ENCODE results near the gene ELMO2.

ELMO2 gene

DNA sequence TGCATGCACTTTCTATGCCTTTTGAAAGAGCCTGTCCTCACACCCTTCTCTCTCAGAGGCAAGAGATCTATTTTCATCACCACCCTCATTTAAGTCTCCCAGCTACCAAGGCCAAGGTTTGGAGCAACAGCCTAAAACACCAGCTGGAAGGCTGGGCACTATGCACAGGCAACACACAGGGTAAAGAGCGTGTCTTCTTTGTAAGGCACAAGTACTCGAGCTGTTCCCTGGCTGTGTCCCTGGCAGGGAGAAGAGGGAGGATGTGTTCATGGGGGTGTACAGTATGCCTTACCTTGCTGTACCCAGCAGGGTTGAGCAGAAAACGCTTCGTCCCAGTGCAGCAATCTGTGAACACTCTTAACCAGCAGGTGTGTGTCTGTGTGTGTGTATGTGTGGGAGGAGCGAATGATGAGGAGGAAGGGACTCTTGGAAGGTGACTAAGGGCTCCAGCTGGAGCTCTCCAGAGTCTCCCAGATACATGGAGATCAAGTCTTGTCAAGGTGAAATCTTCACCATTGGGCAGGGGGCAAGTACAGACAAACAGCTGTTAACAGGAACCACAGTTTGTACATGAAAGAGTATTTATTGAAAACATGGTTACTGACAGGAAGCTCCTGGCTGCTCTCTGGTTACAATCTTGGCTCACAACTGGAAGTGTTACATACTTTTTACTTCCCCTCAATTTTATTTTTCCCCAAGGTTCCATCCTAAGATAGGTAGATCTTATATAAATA lies 40.8 kb downstream of the ELMO2 start:
- Histone ChIP-seq H3K4me1 (ENCODE audit: insufficient read depth, poor library complexity, severe bottlenecking) (peaks cover 5% of the 10 kb centered on the region), H3K9me3 (ENCODE audit: severe bottlenecking) (no peaks in the 10 kb centered on the region), H3K36me3 (ENCODE audit: low read depth) (peaks cover 68% of the 10 kb centered on the region), H3K4me3 (ENCODE audit: severe bottlenecking) (no peak overlapping the region), H3K27me3 (ENCODE audit: insufficient read depth, poor library complexity, severe bottlenecking) (no peaks in the 10 kb centered on the region), H3K27ac (ENCODE audit: poor library complexity, severe bottlenecking) (no peak overlapping the region)
- no peak for ATAC-seq (ENCODE audit: low read depth)
- DNase-seq (ENCODE audit: low spot score), result no peak
- TF ChIP-seq CTCF (IDR thresholded peaks at IDR 0.05; ENCODE audit: poor library complexity, severe bottlenecking), result no peak

DNA sequence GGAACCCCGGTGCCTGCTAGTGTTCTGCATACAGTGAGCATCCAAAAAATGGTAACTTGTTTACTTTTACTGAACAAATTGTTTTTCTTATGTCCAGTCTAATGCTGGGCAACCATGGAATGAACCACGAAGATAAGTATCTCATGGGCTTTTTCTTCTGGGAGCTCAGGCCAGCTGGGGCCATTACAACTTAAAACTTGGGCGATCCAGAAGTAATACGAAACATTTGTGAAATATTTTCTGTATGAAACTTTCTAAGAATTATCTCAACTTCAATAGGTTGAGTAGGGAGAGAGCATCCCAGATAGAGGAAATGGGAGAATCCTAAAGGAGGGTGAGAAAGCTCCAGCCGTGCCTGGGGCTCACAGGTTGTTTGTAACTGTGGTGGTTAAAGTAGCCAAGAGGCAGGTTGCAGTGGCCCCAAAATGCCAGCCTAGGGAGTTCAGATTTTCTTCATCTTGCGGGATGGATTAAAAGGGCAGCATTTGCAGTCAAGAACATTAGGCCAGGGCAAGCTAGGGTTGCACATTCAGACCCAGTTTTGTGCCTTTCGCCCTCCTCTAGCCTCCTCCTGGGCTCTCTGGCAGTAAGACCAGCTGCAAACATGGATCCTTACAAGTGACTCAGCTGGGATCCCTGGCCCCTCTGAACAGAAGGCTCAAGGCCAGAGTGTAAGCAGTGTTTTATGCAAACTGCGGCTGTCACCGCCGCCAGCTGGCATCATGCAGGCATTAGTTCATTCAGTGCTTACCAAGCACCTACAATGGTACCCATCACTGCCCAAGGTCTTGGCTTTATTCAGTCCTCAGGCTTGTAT lies 41.5 kb downstream of the ELMO2 start:
- H3K4me1 ChIP-seq (ENCODE audit: insufficient read depth, poor library complexity, severe bottlenecking), result peaks cover 5% of the 10 kb centered on the region
- DNase-seq (ENCODE audit: low spot score), result no peak
- no peaks in the 10 kb centered on the region for H3K9me3 ChIP-seq (ENCODE audit: severe bottlenecking)
- H3K27me3 ChIP-seq (ENCODE audit: insufficient read depth, poor library complexity, severe bottlenecking), result no peaks in the 10 kb centered on the region
- H3K27ac ChIP-seq (ENCODE audit: poor library complexity, severe bottlenecking), result peak overlapping the region; percentile 77
- H3K36me3 ChIP-seq (ENCODE audit: low read depth), result peaks cover 62% of the 10 kb centered on the region
- peak overlapping the region; percentile 95 for H3K4me3 ChIP-seq (ENCODE audit: severe bottlenecking)
- no peak for ATAC-seq (ENCODE audit: low read depth)
- TF ChIP-seq CTCF (IDR thresholded peaks at IDR 0.05; ENCODE audit: poor library complexity, severe bottlenecking), result no peak

GRCh38 chr20:46363874-46364669 lies 42.3 kb downstream of the ELMO2 start:
- peak overlapping the region; percentile 95 for H3K4me3 ChIP-seq (ENCODE audit: severe bottlenecking)
- H3K27me3 ChIP-seq (ENCODE audit: insufficient read depth, poor library complexity, severe bottlenecking), result no peaks in the 10 kb centered on the region
- TF ChIP-seq CTCF (IDR thresholded peaks at IDR 0.05; ENCODE audit: poor library complexity, severe bottlenecking), result no peak
- ATAC-seq (ENCODE audit: low read depth) (peak; percentile 90), DNase-seq (ENCODE audit: low spot score) (peak; percentile 98)
- no peaks in the 10 kb centered on the region for H3K9me3 ChIP-seq (ENCODE audit: severe bottlenecking)
- peak overlapping the region; percentile 77 for H3K27ac ChIP-seq (ENCODE audit: poor library complexity, severe bottlenecking)
- H3K36me3 ChIP-seq (ENCODE audit: low read depth), result peaks cover 54% of the 10 kb centered on the region
- peaks cover 5% of the 10 kb centered on the region for H3K4me1 ChIP-seq (ENCODE audit: insufficient read depth, poor library complexity, severe bottlenecking)

DNA sequence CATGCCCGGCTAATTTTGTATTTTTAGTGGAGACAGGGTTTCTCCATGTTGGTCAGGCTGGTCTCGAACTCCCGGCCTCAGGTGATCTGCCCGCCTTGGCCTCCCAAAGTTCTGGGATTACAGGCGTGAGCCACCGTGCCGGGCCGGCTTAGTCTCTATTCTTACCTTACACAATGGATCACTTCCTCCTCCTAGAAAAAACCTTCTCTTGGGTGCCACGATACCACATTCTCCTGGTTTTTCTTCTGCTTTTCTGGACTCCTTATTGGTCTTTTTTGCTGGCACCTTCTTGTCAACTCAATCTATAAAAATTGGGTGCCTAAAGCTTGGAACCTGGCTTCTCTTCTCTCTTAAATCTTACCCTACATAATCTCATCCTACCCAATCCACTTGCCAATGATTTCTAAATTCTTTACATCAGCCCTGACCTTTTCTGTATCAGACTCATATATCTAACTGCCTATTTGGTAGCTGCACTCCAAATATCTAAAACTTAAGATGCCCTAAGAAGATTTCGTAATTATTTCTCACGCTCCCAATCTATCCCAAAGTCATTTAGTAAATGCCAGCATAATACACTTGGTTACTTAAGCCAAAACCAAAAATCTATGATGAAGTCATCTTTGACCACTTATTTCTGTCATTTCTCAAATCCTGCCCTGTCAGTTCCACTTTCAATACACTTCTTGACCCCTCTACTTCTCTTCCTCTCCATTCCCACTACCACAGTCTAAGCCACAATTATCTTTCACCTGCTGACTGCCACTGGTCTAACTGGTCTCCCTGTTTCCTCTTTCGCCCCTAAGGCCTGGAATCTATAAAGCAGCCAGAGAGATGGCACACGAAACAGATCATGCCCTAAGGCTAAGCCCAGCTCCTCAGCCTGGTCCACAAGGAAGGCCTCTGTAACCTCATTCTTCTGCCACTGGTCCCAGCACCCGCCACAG lies 43.2 kb downstream of the ELMO2 start:
- peak overlapping the region; percentile 77 for H3K27ac ChIP-seq (ENCODE audit: poor library complexity, severe bottlenecking)

More for the DNA sequence above, 43.2 kb downstream of the ELMO2 start:
- ATAC-seq (ENCODE audit: low read depth) (no peak; the same call in 2 of the 3 replicates), DNase-seq (ENCODE audit: low spot score) (no peak)
- H3K36me3 ChIP-seq (ENCODE audit: low read depth), result peaks cover 51% of the 10 kb centered on the region
- TF ChIP-seq CTCF (IDR thresholded peaks at IDR 0.05; ENCODE audit: poor library complexity, severe bottlenecking), result no peak
- peak overlapping the region; percentile 95 for H3K4me3 ChIP-seq (ENCODE audit: severe bottlenecking)
- H3K9me3 ChIP-seq (ENCODE audit: severe bottlenecking), result no peaks in the 10 kb centered on the region
- peaks cover 5% of the 10 kb centered on the region for H3K4me1 ChIP-seq (ENCODE audit: insufficient read depth, poor library complexity, severe bottlenecking)
- H3K27me3 ChIP-seq (ENCODE audit: insufficient read depth, poor library complexity, severe bottlenecking), result no peaks in the 10 kb centered on the region

Measured in RWPE2 (cell line).